NB4 (cell line): ENCODE measurements around the gene EPN3.
A peak's percentile ranks its signal among the peaks of the same experiment; 100 is the strongest.

Source experiments
- DNase-seq: peaks from one replicate; pipeline ENCODE4 v3.0.0; 2010; ENCODE audit warnings: low read depth
- H3K4me3 ChIP-seq: one replicate; pipeline ENCODE4 v1.5.1; 2011; ENCODE audit warnings: mild to moderate bottlenecking, low read depth, low read length, moderate library complexity
- CTCF ChIP-seq: IDR thresholded peaks from one replicate; pipeline ENCODE4 v1.5.1; 2012; ENCODE audit warnings: low read depth, low read length
- MAX ChIP-seq: IDR thresholded peaks from 2 replicates; pipeline ENCODE4 v1.6.1; 2011; ENCODE audit warnings: low read depth, low read length
- MYC ChIP-seq: IDR thresholded peaks from 2 replicates; pipeline ENCODE4 v1.6.1; 2011; ENCODE audit warnings: low read depth, low read length
- POLR2A ChIP-seq: IDR thresholded peaks from 2 replicates; pipeline ENCODE4 v1.6.1; 2011; ENCODE audit warnings: mild to moderate bottlenecking; ENCODE audit not compliant: insufficient read length; ENCODE audit errors: extremely low read depth

Gene EPN3

GRCh38 chr17:50537721-50538548 lies 5.4 kb downstream of the EPN3 start:
- no peak overlapping the region for H3K4me3 ChIP-seq
- TF ChIP-seq POLR2A (no peak), CTCF (no peak), MYC (no peak), MAX (no peak)
- no peak for DNase-seq

- H3K4me3 ChIP-seq = no peak overlapping the region
- DNase-seq = no peak
- TF ChIP-seq MYC = no peak
- TF ChIP-seq MAX = no peak
- TF ChIP-seq CTCF = no peak
- no peak for TF ChIP-seq POLR2A
Measured at GRCh38 chr17:50538549-50539410, 6.2 kb downstream of the EPN3 start.

- no peak overlapping the region for H3K4me3 ChIP-seq
- DNase-seq = no peak
- TF ChIP-seq POLR2A (no peak), MYC (no peak), MAX (no peak), CTCF (no peak)
Measured at GRCh38 chr17:50539762-50540559, 7.4 kb downstream of the EPN3 start.

GRCh38 chr17:50540560-50541401 lies 8.2 kb downstream of the EPN3 start:
- DNase-seq = no peak
- TF ChIP-seq MAX (no peak), CTCF (no peak), POLR2A (no peak), MYC (no peak)
- H3K4me3 ChIP-seq = no peak overlapping the region

GRCh38 chr17:50541402-50541715 lies 8.8 kb downstream of the EPN3 start:
- TF ChIP-seq MYC (no peak), POLR2A (no peak), CTCF (no peak), MAX (no peak)
- H3K4me3 ChIP-seq = peak overlapping the region; percentile 43

More at GRCh38 chr17:50541402-50541715, 8.8 kb downstream of the EPN3 start:
- DNase-seq = no peak
